Loucy (cell line): ENCODE measurements around the gene FBXO31.

Experiments
- CTCF ChIP-seq: fragments of 200-600 bp; sonication (generic); conservative IDR thresholded peaks from 2 replicates; pipeline ENCODE4 v1.5.1; 2014; ENCODE audit warnings: mild to moderate bottlenecking, antibody characterized with exemption, low read length
- EZH2phosphoT487 ChIP-seq: fragments of 200-600 bp; IDR thresholded peaks from 2 replicates; pipeline ENCODE4 v1.6.1; 2018; ENCODE audit warnings: antibody characterized with exemption, mild to moderate bottlenecking, moderate library complexity, borderline replicate concordance

GRCh38 chr16:87328846-87329245 is 54.7 kb downstream of the FBXO31 start:
- TF ChIP-seq CTCF (no peak), EZH2phosphoT487 (no peak)
